Dermis blood vessel endothelial cell (primary cell): ENCODE measurements around the gene DENND4A. TPM values are rescaled to one million over a fixed set of nuclear protein-coding genes. Genes with fewer than 3 reads are reported as not detected.
"Not testable (repeated sequence)": the region's sequence is repeated elsewhere in the genome, so short reads cannot be mapped to it uniquely, and the experiment has no call there.

Experiments
- DNase-seq: peaks from one replicate; pipeline ENCODE4 v3.0.0; 2010
- total RNA-seq: library from RNA; depleted of rRNA; stranded (reverse); fragments of >200 nt; gene quantifications from 2 replicates; pipeline ENCODE4 v1.2.3, GENCODE V29; 2014

The DENND4A gene
- total RNA-seq, 1 donor from 2014 or later: 27.6 TPM

DNA sequence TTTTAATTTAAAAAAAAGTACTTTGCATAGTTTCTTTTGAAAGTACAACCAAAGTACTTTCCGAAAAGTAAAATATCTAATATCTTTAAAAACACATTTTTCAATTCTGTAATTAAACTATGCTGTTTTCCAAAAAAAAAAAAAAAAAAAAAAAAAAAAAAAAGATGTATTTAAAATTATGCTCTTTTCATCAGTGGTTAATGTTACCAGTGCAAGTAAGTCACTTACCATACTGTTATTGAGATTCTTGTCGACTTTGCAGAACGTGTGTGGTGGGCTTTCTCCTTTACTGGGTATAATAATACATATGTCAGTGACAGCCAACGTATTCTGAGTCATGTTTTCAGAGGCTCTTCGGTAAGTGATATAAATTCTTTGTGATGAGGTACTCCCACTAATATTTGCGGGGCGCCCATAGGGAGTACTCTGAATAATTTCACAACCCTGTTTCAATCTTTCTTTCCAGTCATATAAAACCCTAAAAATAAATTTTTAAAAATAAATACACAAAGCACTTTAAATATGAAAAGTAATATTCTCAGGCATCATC, 39.9 kb downstream of the DENND4A start:
- DNase-seq: no peak

DNA sequence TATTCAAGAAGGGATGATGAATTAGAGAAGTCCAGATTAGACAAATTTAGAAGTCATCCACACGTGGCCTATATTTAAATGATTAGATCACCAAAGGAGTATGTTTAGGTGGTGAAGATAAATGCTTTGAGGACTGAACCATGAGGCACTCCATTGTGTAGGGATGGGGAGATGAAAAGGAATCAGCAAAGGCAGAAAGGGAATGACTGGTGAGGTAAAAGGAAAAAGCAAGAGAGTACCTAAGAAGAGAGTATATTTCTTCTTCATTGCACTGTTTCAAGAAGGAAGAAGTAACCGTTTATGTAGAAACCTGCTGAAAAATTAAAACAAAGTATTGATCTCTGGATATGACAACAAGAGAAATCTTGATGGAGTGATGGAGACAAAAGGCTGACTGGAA, 40.7 kb downstream of the DENND4A start:
- no peak for DNase-seq

DNA sequence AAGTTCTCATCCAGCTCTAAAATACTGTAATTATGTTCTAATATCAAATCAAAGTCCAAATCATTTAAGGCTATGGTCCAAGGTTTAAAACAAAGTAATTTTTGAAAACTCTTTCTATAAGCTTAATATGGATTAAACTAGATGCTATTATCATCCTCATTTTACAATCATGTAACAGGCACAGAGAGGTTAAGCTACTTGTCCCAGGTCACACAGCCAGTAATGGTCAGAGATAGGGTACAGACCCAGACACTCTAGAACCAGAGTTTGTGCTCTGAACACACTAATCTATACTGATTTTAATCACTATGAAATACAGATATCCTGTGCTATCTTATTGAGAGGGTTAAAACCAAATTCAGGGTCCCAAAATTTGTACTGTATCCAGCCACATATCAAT, 44.8 kb downstream of the DENND4A start:
- DNase-seq: no peak

DNA sequence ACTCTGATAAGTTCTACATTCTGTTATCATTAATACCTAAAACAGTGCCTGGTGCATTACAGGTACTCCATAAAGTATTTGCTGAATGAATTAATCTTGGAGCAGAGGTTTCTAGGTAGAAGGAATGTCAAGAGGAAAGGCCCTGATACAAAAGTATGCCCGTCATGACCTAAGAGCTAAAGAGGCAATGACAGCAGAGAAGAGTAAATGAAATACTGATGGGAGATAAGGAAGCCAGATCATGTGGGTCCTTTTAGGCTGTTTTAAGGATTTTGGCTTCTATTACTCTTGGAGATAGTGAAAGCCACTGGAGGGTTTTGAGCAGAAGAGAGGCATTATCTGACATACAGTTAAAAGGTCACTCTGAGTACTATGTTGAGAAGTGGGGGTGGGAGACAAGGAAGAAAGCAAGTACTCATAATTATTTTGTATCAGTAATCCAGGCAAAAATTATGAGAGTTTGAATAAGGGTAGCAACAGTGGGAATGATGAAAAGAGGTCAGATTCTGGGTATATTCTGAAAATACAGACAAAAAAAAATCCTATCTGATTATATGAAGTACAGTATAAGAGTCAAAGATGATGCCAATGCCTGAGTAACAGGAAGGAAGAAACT, 48.3 kb downstream of the DENND4A start:
- DNase-seq: no peak

DNA sequence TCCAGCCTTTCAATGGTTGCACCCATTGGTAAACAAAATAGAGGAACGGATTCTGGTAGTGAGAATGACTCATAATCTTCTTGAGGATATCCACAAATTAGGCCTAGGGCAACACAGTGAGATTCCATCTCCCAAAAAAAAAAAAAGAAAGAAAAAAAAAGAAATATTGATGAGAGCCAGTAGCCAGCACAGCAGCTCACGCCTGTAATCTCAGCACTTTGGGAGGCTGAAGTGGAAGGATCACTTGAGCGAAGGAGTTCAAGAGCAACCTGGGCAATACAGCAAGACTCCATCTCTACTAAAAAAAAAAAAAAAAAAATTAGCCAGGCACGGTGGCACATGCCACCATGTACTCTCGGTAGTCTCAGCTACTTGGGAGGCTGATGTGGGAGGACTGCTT, 51.9 kb downstream of the DENND4A start:
- DNase-seq: no peak

DNA sequence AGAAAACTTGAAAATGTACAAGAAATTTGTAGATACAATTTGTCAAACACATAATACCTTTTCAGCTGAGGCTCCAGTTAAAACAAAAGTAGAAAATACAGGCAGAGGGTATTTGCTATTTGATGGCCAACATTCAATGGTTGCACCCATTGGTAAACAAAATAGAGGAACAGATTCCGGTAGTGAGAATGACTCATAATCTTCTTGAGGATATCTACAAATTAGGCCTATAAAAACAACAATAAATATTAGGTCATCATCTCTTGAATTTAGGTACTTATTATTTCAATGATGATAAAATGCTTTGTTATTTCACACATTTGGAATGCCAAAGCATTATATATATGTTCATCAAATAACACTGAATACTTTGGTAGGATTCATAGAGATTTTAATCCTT, 53.4 kb downstream of the DENND4A start:
- peak; percentile 37 for DNase-seq

DNA sequence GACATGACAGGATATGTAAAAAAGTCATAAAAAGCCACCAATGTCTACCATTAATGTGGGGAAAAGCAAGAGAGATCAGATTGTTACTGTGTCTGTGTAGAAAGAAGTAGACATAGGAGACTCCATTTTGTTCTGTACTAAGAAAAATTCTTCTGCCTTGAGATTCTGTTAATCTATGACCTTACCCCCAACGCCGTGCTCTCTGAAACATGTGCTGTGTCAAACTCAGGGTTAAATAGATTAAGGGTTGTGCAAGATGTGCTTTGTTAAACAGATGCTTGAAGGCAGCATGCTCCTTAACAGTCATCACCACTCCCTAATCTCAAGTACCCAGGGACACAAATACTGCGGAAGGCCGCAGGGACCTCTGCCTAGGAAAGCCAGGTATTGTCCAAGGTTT, 58.5 kb downstream of the DENND4A start:
- DNase-seq: not testable (repeated sequence)

DNA sequence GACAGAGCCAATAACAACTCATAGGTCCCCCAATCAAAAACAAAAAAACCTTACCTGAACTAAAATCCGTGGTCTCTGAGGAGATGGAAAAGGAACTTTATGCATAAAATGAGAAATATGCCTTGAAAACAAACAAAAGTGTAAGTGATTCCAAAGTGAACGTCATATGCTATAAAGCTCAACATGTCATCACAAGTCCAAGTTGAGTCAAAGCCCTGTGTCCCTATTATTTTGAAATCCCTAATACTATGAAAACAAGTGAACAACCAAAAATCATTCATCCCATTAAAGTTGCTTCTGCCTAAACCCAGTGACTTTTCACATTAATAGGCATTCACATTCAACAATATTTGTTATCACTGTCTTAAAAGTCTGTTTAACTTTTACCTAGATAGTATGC, 59.4 kb downstream of the DENND4A start:
- no peak for DNase-seq

DNA sequence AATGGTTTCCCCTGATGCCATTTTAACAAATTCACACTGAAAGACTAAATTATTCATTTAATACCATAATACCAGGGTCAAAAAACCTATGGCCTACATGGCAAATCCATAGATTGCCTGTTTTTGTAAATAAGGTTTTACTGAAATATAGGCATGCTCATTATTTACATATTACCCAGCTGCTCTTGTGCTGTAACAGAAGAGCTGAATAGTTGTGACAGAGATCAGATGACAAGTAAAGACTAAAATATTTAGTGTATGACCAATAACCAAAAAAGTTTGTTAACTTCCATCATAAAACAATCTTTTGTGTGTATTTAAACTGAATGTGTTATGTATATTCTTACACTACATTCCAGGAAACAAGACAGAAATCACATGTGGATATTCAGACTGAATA, 60.2 kb downstream of the DENND4A start:
- no peak for DNase-seq

DNA sequence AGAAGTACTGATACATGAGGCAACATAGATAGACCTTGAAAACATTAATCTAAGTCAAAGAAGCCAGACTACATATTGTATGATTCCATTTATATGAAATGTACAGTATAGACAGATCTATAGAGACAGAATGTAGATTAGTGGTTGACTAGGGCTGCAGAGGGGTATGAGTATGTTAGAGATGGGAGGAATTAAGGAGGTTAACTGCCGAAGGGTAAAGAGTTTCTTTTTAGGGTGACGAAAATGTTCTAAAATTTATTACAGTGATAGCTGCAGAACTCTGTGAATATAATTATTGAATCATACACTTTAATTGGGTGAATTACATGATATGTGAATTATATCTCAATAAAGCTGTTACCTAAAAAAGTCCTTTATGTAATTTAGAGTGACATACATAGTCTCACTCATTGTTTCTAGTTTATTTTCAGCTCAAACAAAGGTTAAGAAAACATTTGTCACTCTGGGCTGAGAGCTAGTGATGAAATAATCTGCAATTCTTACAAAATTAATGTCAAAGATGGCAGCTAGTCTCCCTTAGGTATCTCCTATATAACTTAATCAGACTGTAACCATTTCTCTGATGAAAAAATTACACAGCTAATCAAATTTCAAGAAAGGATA, 61.4 kb downstream of the DENND4A start:
- DNase-seq: no peak

DNA sequence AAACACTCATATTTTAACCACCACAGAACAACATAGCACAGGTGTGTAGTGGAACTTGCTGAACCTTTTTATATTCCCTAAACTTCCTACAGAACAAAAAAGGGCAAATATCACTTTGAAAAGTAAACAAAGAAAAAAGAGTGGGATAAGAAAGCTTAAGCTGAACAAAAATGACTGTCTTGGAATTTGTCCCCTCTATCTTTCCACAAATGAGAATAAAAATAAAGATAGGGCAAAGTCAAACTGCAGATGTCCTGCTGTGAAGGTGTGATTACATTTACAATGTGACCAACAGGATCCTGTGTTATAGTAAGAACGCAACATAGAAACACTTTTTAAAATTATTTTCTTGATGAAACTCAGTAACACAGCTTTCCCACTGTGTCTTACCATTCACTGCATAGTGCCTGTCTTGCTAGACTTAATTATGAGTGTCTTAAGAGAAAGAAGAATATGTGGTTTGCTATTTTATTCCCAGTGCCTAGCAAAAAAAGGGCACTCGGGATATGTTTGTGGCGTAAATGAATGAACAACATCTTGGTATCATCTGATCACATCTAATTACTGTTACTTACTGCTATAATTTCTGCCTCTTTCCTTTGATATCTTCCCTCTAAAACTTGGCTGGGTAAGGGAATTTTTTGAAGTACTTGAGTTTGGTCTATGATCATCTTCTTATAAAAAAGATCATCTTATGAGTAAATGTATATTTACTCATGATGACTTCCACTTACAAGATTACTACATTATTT, 67.5 kb downstream of the DENND4A start:
- no peak for DNase-seq

DNA sequence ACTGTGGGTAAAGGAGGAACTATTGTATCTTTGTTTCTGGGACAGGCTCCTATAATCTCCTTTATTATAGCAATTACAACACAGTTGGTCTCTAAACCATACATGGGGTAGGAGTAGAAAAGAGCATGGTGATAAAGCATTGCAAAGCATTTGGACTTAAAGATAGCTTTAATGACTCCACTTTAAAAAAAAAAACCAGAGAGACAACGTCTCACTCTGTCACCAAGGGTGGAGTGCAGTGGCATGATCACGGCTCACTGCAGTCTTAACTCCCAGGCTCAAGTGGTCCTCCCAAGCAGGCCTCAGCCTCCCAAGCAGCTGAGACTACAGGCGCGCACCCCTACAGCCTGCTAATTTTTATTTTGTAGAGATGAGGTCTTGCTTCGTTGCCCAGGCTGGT, 68.2 kb downstream of the DENND4A start:
- no peak for DNase-seq

DNA sequence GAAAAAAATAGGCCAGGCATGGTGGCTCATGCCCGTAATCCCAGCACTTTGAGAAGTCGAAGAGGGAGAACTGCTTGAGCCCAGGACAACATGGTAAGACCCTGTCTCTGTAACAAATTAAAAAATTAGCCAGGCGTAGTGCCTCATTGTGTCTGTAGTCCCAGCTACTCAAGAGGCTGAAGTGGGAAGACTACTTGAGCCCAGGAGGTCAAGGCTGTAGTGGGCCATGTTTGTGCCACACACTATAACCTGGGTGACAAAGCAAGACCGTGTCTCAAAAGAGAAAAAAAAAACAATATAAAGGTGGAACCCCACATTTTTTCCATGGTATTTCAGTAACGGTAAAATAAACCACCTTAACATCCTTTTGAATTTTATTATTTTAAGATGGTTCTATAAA, 69.9 kb downstream of the DENND4A start:
- no peak for DNase-seq

DNA sequence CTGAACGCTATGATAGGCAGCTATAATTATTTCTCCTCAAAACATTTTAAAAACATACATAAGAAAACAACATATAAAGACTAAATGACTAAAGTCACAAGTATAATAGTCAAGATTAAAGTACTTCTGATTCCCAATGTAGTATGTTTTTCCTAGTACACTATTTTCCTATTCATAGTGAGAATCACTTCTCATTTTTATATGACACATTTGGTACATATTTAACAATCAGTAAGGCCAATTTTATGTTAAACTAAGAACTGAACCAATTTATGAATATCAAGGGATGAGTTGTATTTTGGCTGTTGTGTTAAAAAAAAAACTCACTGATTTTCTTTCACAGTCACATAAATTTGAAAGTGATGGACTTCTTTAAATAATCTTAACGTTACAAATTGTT, 79.7 kb downstream of the DENND4A start:
- no peak for DNase-seq

DNA sequence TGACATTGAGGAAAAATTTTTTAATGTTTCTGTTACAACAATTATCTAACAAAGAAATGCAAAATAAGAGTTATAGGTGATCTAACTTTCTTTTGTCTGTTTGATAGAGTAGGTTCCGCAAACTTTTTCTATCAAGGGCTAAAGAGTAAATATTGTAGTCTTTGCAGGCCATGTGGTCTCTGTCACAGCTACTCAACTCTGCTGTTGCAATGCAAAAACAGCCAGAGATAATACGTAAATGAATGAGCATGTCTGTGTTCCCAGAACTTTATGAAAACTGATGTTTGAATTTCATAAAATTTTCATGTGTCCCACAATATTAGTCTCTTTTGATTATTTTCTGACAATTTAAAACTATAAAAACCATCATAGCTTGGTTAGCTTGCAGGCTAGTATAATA, 97.0 kb downstream of the DENND4A start:
- DNase-seq: no peak

DNA sequence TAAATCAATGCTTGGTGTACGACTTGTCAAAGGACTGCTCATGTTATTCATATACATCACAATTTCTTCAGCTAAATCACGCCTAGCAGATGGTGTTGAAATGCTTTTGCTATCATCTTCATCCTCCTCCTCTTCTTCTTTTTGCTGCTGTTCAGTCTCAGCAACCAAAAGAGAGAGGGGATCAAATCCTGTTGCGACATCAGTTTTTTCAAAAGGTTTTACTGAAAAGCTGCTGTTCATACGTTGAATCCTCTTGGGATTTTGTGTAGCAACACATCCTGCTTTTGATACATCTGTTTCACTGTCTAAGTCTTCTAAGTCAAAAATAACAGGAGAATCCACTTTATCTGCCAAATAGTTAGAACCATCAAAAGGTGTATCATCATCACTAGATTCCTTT, 101.3 kb downstream of the DENND4A start:
- DNase-seq: no peak

DNA sequence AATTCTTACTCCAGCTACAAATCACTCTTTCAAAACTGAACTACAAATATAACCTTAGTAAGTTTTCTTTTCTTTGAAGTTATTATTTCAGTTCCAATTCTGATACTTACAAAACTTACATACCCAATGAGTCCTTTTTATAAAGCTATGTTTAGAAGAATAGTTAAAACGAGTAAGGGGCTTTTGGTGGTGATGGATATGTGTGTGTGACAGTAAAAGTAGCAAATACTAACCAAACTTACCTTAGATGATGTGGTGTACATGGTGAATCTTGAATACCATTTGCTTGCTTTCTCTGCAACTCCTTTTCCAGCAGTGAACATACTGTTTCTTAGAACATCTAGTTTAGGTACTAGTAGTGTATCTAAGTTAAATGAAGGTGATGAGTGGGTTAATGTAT, 101.9 kb downstream of the DENND4A start:
- no peak for DNase-seq

DNA sequence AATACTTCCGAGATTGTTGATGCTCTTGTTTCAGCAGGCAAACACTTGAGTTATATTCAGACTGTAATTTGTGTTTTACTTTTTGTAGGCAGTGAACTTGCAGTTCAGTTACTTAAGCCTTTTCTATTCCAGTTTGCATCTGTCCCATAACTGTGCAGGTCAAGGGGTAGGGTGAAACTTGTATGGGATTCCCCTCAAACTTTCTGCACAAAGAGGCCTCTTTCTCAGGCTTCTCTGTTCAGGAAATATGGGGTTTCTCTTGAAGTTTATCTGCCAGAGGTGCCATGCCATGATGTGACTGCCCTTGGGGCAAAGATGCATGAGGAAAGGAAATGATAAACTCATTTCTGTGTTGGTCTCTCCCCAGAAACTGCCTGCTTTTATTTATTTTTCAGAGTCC, 103.6 kb downstream of the DENND4A start:
- DNase-seq: no peak

DNA sequence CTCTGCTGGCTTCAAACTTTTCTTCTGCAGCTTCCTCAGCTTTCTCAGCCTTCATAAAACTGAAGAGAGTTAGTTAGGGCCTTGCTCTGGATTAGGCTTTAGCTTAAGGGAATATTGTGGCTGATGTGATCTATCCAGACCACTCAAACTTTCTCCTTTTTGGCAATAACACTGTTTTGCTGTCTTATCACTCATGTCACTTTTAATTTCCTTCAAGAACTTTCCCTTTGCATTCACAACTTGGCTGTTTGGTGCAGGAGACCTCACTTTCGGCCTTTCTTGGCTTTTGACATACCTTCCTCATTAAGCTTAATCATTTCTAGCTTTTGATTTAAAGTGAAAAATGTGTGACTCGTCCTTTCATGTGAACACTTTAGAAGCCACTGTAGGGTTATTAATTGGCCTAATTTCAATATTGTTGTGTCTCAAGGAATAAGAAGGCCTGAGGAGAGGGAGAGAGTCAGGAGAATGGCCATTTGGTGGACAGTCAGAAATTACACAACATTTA, 109.6 kb downstream of the DENND4A start:
- DNase-seq: no peak

DNA sequence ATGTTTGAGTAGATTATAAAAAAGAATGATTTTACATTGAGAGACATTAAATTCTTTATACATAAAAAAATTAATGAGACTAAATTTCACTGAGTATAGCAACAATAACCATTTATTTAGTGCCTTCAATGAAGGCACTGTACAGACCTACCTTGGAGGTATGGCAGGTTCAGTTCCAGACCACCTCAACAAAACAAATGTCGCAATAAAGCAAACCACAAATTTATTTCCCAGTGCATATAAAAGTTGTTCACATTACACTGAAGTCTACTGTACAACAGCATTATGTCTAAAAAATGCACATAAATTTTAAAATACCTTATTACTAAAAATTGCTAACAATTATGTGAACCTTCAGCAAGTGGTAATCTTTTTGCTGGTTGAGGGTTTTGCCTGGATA, 111.5 kb downstream of the DENND4A start:
- no peak for DNase-seq

DNA sequence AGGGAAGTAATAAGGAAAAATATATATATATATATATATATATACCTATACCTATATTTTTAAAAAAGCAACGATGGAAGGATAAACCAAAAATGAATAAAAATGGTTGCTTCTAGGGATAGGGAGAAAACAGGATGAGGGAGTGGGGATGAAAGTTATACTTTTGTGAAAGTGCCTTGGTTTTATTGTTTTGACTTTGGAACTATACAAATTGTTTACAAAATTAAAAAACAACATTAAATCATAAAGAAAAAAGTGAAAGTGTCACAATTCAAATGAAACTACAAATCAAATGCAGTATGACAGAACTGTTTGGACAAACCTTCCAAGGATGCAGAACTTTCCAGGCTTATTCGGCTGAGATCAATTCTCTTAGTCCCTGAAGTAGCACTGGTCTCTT, 116.0 kb downstream of the DENND4A start:
- DNase-seq: no peak

DNA sequence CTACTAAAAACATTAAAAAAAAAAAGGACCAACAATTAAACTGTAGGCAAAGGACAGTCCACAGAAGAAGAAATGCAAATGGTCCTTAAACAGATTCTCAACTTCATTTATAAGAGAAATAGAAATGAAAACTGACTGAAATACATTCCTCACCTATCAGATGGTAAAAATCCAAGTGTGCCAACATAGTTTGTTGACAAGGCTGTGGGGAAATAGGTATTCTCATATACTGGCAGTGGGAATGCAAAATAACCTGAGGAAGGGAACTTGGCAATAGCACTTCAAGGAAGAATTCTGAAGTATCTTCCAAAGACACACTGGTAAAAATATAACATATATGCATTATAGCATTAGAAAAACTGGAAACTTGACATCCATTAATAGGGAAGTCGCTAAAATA, 116.5 kb downstream of the DENND4A start:
- no peak for DNase-seq

DNA sequence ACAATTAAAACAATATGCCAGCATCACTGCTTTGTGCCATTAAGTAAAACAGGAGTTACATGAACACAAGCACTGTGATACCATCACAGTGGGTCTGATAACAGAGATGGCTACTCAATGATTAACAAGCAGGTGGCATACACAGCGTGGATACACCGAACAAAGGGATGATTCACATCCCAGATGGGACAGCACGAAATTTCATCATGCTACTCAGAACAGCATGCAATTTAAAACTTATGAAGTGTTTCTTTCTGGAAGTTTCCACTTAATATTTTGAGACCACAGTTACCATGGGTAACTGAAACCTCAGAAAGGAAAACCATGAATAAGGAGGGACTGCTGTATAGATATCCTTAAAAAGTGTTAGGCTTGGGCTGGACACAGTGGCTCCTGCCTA, 125.8 kb downstream of the DENND4A start:
- DNase-seq: peak; percentile 79

DNA sequence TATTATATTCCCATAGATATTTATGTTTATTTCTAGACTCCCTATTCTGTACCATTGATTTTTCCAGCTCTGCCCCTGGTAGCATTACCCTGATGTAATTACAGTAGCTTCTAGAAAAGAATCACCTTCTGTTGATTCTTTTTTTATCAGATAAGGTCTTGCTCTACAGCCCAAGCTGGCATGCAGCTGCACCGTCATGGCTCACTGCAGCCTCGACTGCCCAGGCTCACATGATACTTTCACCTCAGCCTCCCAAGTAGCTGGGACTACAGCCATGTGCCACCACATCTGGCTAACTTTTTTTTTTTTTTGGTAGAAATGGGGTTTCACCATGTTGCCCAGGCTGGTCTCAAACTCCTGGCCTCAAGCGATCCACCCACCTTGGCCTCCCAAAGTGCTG, 128.6 kb downstream of the DENND4A start:
- no peak for DNase-seq
